ENCODE results near the gene ZSCAN21. TPM values are rescaled to one million over a fixed set of nuclear protein-coding genes. Genes with fewer than 3 reads are reported as not detected.

The ZSCAN21 gene
- total RNA-seq, 1 donor, result 9.8 TPM

DNA sequence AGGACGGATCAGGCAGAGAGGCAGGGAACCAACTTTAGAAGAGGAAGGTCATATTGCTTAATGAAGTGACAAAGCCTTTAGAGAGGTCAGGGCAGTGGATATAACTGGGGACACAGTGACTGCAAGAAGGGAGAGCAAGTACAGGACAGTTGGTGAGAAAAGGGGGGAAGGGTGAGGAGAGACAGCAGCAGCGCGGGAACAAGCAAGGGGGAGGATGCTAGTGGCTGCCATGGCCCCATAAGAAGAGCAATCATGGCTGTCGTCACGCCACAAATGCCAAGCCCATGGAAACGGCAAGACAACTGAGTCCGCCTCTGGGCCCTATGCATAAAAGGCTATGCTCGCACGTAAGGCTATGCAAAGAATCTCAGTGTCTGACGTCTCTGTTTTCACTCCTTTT is 22.9 kb downstream of the ZSCAN21 start:
- Histone ChIP-seq H3K4me3 (ENCODE audit: insufficient read depth, low read length) (no peak overlapping the region), H2AFZ (ENCODE audit: low read length) (no peak overlapping the region), H3K27ac (ENCODE audit: low read depth, low read length) (no peak overlapping the region), H3K9me3 (ENCODE audit: low read depth, low read length) (peaks cover 37% of the 10 kb centered on the region), H3K4me1 (ENCODE audit: insufficient read depth, low read length) (no peaks in the 10 kb centered on the region), H3K36me3 (ENCODE audit: insufficient read depth, low read length) (peaks cover 79% of the 10 kb centered on the region), H3K4me2 (ENCODE audit: insufficient read depth, low read length) (no peak overlapping the region), H3K27me3 (ENCODE audit: insufficient read depth, low read length) (no peaks in the 10 kb centered on the region), H4K20me1 (ENCODE audit: insufficient read depth, low read length) (peaks cover 5% of the 10 kb centered on the region), H3K79me2 (ENCODE audit: insufficient read depth, low read length) (peaks cover 27% of the 10 kb centered on the region)
- peak; percentile 13 for DNase-seq (ENCODE audit: insufficient read length, low spot score, missing footprints)
- TF ChIP-seq, protein P1, sequence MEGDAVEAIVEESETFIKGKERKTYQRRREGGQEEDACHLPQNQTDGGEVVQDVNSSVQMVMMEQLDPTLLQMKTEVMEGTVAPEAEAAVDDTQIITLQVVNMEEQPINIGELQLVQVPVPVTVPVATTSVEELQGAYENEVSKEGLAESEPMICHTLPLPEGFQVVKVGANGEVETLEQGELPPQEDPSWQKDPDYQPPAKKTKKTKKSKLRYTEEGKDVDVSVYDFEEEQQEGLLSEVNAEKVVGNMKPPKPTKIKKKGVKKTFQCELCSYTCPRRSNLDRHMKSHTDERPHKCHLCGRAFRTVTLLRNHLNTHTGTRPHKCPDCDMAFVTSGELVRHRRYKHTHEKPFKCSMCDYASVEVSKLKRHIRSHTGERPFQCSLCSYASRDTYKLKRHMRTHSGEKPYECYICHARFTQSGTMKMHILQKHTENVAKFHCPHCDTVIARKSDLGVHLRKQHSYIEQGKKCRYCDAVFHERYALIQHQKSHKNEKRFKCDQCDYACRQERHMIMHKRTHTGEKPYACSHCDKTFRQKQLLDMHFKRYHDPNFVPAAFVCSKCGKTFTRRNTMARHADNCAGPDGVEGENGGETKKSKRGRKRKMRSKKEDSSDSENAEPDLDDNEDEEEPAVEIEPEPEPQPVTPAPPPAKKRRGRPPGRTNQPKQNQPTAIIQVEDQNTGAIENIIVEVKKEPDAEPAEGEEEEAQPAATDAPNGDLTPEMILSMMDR (IDR thresholded peaks at IDR 0.05; ENCODE audit: extremely low read depth, low read depth, low read length), result no peak

DNA sequence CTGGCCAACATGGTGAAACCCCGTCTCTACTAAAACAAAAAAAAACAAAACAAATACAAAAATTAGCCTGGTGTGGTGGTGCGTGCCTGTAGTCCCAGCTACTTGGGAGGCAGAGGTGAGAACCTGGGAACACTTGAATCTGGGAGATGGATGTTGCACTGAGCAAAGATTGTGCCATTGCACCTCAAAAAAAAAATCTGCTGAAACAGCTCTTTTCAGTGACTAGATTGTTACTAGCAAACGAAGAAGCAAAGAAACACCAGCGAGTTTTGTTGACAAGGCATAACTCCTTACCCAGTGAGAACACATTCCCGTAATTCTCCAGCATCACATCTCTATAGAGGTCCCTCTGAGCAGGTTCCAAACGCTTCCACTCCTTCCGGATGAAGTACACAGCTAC is 25.3 kb downstream of the ZSCAN21 start:
- DNase-seq (ENCODE audit: insufficient read length, low spot score, missing footprints), result no peak
- TF ChIP-seq, protein P1 (IDR thresholded peaks at IDR 0.05; ENCODE audit: extremely low read depth, low read depth, low read length), result no peak
- H3K27ac ChIP-seq (ENCODE audit: low read depth, low read length), result no peak overlapping the region
- H3K9me3 ChIP-seq (ENCODE audit: low read depth, low read length), result peaks cover 35% of the 10 kb centered on the region
- H4K20me1 ChIP-seq (ENCODE audit: insufficient read depth, low read length), result peaks cover 18% of the 10 kb centered on the region
- H3K36me3 ChIP-seq (ENCODE audit: insufficient read depth, low read length), result peaks cover 87% of the 10 kb centered on the region
- peaks cover 2% of the 10 kb centered on the region for H3K4me1 ChIP-seq (ENCODE audit: insufficient read depth, low read length)
- H3K79me2 ChIP-seq (ENCODE audit: insufficient read depth, low read length), result peaks cover 50% of the 10 kb centered on the region
- H2AFZ ChIP-seq (ENCODE audit: low read length), result no peak overlapping the region
- H3K4me2 ChIP-seq (ENCODE audit: insufficient read depth, low read length), result no peak overlapping the region
- H3K4me3 ChIP-seq (ENCODE audit: insufficient read depth, low read length), result no peak overlapping the region
- H3K27me3 ChIP-seq (ENCODE audit: insufficient read depth, low read length), result no peaks in the 10 kb centered on the region

DNA sequence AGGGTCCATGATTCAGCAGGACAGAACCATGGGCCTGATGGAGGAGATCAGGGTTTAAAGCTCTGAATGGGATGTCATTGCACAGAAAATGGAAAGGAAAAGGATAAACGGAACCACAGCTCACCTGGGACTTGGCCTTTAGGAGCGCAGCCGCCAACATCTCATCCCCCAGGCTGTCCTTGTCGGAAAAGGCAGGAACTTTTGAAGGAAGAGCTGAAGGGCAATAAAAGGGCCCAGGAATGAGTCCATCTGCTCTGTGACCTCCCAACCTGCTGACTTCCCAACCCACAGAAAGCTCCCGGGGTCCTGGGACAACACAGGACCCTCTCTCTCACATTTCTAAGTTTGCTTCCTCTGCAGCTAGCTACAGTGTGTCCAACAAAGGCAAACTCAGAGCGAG is 25.8 kb downstream of the ZSCAN21 start:
- no peak overlapping the region for H3K4me2 ChIP-seq (ENCODE audit: insufficient read depth, low read length)
- peaks cover 83% of the 10 kb centered on the region for H3K36me3 ChIP-seq (ENCODE audit: insufficient read depth, low read length)
- no peak for DNase-seq (ENCODE audit: insufficient read length, low spot score, missing footprints)
- no peaks in the 10 kb centered on the region for H3K27me3 ChIP-seq (ENCODE audit: insufficient read depth, low read length)
- H3K79me2 ChIP-seq (ENCODE audit: insufficient read depth, low read length), result peaks cover 56% of the 10 kb centered on the region
- H3K27ac ChIP-seq (ENCODE audit: low read depth, low read length), result no peak overlapping the region
- no peak overlapping the region for H2AFZ ChIP-seq (ENCODE audit: low read length)
- H4K20me1 ChIP-seq (ENCODE audit: insufficient read depth, low read length), result peaks cover 22% of the 10 kb centered on the region
- TF ChIP-seq, protein P1 (IDR thresholded peaks at IDR 0.05; ENCODE audit: extremely low read depth, low read depth, low read length), result no peak
- H3K4me1 ChIP-seq (ENCODE audit: insufficient read depth, low read length), result peaks cover 7% of the 10 kb centered on the region
- no peak overlapping the region for H3K4me3 ChIP-seq (ENCODE audit: insufficient read depth, low read length)
- peaks cover 29% of the 10 kb centered on the region for H3K9me3 ChIP-seq (ENCODE audit: low read depth, low read length)

DNA sequence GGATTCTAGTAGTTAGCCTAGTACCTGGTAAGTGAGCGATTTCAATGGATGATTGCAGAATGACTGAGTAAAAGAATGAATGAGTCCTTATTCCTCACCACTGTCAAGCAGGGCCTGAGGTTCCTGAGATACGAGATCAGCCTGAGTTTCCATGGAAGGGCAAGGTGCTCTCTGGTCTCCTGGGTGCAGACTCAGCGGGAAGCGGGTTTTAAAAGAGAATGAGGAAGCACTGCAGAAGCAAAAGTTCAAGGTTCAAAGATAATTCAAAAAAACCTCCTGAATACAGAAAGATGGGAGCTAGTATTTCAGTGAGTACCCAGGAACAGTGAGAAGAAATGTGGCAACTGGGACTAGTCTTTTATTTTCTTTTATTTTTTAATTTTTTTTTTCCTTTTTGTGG is 27.6 kb downstream of the ZSCAN21 start:
- Histone ChIP-seq H3K4me1 (ENCODE audit: insufficient read depth, low read length) (peaks cover 14% of the 10 kb centered on the region), H4K20me1 (ENCODE audit: insufficient read depth, low read length) (peaks cover 21% of the 10 kb centered on the region), H3K9me3 (ENCODE audit: low read depth, low read length) (peaks cover 11% of the 10 kb centered on the region), H2AFZ (ENCODE audit: low read length) (no peak overlapping the region), H3K4me2 (ENCODE audit: insufficient read depth, low read length) (no peak overlapping the region), H3K27me3 (ENCODE audit: insufficient read depth, low read length) (no peaks in the 10 kb centered on the region), H3K36me3 (ENCODE audit: insufficient read depth, low read length) (peaks cover 65% of the 10 kb centered on the region), H3K27ac (ENCODE audit: low read depth, low read length) (no peak overlapping the region), H3K79me2 (ENCODE audit: insufficient read depth, low read length) (peaks cover 68% of the 10 kb centered on the region), H3K4me3 (ENCODE audit: insufficient read depth, low read length) (no peak overlapping the region)
- DNase-seq (ENCODE audit: insufficient read length, low spot score, missing footprints), result no peak
- TF ChIP-seq, protein P1 (IDR thresholded peaks at IDR 0.05; ENCODE audit: extremely low read depth, low read depth, low read length), result no peak

Data from osteoblast (primary cell).